ENCODE measurements around the gene ETF1. TPM values are rescaled to one million over a fixed set of nuclear protein-coding genes. Genes with fewer than 3 reads are reported as not detected.
"Not testable (repeated sequence)": the region's sequence is repeated elsewhere in the genome, so short reads cannot be mapped to it uniquely, and the experiment has no call there.

The ETF1 gene
- total RNA-seq, 1 donor, result 112 TPM

DNA sequence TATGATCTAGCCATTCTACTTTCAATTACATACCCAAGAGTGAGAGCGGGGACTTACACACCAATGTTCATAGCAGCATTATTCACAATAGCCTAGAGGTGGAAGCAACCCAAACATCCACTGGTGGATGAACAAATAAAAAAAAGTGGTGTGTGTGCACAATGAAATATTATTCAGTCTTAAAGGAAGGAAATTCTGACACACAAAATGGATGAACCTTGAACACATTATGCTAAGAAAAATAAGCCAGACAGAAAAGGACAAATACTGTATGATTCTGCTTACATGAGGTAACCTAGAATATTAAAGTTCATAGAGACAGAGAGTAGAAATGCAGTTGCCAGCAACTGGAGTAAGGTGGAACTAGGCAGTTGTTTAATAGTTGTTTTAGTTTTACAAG is 22.1 kb downstream of the ETF1 start:
- no peak for DNase-seq (ENCODE audit: low read depth)
- H3K4me3 ChIP-seq (ENCODE audit: low read depth, low read length), result no peak overlapping the region
- TF ChIP-seq, protein P1, sequence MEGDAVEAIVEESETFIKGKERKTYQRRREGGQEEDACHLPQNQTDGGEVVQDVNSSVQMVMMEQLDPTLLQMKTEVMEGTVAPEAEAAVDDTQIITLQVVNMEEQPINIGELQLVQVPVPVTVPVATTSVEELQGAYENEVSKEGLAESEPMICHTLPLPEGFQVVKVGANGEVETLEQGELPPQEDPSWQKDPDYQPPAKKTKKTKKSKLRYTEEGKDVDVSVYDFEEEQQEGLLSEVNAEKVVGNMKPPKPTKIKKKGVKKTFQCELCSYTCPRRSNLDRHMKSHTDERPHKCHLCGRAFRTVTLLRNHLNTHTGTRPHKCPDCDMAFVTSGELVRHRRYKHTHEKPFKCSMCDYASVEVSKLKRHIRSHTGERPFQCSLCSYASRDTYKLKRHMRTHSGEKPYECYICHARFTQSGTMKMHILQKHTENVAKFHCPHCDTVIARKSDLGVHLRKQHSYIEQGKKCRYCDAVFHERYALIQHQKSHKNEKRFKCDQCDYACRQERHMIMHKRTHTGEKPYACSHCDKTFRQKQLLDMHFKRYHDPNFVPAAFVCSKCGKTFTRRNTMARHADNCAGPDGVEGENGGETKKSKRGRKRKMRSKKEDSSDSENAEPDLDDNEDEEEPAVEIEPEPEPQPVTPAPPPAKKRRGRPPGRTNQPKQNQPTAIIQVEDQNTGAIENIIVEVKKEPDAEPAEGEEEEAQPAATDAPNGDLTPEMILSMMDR (IDR thresholded peaks at IDR 0.05; ENCODE audit: insufficient read depth, low read length), result no peak

DNA sequence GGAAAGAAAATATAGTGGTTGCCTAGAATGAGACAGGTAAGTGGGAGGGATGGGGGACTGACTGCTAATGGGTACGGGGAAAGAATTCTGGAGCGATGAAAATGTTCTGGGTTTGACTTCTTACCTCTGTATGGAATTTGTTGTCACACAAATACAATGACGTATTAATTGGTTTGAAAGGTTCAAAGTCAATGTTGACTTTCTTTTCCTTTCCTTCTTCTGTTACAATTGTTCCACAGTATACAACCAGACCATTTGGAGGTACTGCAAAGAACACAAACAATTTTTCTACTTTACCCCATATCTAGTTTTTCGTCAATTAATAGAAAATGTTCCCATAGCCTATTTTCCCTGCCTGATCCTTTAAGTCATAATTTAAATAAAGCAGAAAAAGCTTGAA is 25.6 kb downstream of the ETF1 start:
- TF ChIP-seq, protein P1 (IDR thresholded peaks at IDR 0.05; ENCODE audit: insufficient read depth, low read length), result no peak
- no peak overlapping the region for H3K4me3 ChIP-seq (ENCODE audit: low read depth, low read length)
- DNase-seq (ENCODE audit: low read depth), result no peak

DNA sequence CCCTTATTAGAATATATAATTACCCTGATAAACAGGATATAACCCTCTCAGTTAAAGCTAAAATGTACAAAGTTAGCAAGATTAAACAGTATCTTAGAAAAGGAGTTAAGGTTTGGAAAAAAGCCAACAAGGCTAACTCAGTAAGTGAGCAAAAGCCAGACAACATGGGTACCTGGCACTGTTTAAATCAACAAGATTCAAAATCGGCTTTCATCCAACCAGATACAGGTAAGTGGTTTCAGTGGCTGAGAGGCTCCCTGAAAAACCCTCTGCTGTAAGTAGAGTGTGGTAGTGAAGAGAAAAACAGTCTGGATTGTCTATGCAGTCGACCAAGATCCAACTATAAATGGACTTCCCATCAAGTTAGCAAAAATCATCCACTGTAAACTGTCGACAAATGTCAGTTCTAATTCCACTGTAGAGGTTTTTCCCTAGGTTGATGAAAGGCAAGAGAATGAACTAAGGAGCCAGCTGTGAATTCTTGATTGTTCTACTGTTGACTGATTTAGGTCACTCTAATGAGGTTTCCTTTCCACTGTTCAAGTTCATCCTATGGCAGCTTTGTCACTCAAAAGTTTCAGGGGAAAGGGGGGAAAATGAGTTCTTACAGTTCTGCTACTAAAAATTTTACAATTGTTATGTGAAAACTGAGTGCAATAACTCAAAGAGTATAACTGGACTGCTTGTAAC is 27.3 kb downstream of the ETF1 start:
- no peak for DNase-seq (ENCODE audit: low read depth)
- TF ChIP-seq, protein P1 (IDR thresholded peaks at IDR 0.05; ENCODE audit: insufficient read depth, low read length), result no peak
- H3K4me3 ChIP-seq (ENCODE audit: low read depth, low read length), result no peak overlapping the region

- DNase-seq (ENCODE audit: low read depth), result no peak
- TF ChIP-seq, protein P1 (IDR thresholded peaks at IDR 0.05; ENCODE audit: insufficient read depth, low read length), result no peak
- no peak overlapping the region for H3K4me3 ChIP-seq (ENCODE audit: low read depth, low read length)
Measured at GRCh38 chr5:138514021-138514420, 29.0 kb downstream of the ETF1 start.

DNA sequence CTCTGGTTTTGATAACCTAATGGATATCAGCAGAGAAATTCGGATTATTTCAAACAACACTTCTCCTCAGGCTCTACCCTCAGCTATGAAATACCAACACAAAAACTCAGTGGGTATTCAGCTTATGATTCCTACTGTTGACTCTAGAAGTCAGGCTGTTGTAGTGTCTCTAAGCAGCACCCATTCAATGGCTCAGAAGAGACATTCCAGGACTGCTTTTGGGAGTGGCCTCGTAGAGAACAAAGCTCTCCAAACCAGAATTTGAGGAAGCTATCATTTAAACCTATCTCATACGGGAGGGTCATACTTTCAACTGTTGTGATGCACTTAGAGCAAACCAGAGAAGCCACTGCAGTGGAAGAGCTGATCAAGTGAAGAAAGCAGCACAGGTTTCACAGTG is 34.1 kb downstream of the ETF1 start:
- DNase-seq (ENCODE audit: low read depth), result no peak
- TF ChIP-seq, protein P1 (IDR thresholded peaks at IDR 0.05; ENCODE audit: insufficient read depth, low read length), result no peak
- no peak overlapping the region for H3K4me3 ChIP-seq (ENCODE audit: low read depth, low read length)

- not testable (repeated sequence) for DNase-seq (ENCODE audit: low read depth); H3K4me3 ChIP-seq (ENCODE audit: low read depth, low read length)
Measured at GRCh38 chr5:138507485-138507884, 35.6 kb downstream of the ETF1 start.

DNA sequence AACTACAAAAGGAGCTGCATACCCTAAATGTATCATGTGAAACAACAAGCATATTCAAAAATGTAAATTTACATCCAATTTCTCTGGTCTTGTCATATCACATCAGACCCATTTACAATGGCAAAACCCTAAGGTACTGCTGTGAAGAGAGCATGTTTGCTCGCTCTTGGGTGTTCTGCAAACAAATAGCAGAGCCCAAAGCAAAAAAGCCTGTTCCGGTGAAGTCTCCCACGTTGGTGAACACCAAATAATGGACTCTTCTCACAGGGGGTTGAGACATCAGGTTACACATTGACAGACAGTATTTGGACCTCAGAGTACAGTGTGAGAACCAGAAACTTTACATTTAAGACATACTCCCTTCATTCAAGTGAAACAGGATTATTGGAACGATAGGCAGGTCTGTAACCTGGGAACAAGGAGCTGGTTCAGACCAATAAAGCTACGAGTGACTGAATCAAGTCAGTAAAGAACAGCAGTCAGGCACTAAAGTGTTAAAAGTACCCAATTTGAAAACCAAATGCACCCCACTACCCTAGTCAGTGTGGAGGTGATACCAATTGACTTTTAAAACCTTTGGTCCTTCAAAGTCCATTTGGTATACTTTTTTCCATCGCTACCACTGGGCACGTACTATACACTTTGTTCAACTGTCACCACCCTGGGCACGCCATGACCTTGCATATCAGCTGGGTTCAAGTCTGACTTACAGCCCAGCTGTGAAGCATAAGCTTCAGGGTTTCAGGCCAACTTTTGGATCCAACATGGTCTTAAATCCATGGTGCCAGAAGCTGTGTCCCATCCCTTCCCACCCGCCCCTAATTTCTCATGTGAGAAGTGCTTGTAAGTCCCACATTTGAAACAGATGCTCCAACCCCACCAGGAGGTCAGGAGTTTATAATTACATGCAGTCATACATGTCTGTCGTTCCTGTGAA is 36.4 kb downstream of the ETF1 start:
- no peak overlapping the region for H3K4me3 ChIP-seq (ENCODE audit: low read depth, low read length)
- DNase-seq (ENCODE audit: low read depth), result no peak
- TF ChIP-seq, protein P1 (IDR thresholded peaks at IDR 0.05; ENCODE audit: insufficient read depth, low read length), result no peak
